NCI-H2171 treated with DMSO at 0.1 percent for 48 hours (cell line): ENCODE results near the gene PPM1D.
"Not testable (repeated sequence)": the region's sequence is repeated elsewhere in the genome, so short reads cannot be mapped to it uniquely, and the experiment has no call there.

Experiments
- DNase-seq: peaks from one replicate; lab custom pipeline; 2025; lab: John Stamatoyannopoulos, UW

PPM1D gene

DNA sequence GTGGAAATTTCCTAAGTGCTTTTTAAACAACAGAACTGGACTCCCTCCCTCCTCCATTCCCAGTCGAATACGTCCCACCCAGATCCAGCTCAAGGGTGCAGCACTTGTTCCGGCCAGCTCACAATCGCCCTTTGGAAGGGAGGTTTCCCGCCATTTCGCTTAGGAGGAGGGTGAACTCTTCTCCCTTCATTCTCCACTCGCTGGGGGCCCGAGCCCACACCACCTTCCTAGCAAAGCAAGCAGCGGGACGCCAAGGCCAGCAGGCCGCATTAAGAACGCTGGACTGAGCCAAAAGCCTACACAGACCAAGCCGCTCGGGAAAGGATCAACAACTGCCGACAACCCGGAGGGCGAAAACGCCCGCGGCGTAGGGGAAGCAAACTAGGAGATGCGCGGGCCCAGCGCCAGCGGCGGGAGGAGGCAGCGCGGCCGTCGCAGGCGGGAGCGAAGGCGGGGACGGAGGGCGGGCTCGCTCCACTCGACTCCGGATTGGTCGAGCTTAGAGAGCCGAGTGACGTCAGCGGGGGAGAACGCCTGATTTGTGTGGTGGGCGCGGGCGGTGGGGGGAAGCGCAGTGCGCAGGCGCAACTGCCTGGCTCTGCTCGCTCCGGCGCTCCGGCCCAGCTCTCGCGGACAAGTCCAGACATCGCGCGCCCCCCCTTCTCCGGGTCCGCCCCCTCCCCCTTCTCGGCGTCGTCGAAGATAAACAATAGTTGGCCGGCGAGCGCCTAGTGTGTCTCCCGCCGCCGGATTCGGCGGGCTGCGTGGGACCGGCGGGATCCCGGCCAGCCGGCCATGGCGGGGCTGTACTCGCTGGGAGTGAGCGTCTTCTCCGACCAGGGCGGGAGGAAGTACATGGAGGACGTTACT, at the start of gene PPM1D:
Gene PPM1D (plus strand): TSS at position 574 of the 870 bp plus-strand sequence. CDS start 222 bp downstream, at position 796.
- DNase-seq: peak; percentile 98

DNA sequence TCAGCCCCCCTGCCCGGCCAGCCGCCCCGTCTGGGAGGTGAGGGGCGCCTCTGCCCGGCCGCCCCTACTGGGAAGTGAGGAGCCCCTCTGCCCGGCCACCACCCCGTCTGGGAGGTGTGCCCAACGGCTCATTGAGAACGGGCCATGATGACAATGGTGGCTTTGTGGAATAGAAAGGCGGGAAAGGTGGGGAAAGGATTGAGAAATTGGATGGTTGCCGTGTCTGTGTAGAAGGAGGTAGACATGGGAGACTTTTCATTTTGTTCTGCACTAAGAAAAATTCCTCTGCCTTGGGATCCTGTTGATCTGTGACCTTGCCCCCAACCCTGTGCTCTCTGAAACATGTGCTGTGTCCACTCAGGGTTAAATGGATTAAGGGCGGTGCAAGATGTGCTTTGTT, 47.7 kb upstream of the PPM1D start:
- DNase-seq: not testable (repeated sequence)

GRCh38 chr17:60554377-60554788, 45.6 kb upstream of the PPM1D start:
- DNase-seq: no peak

- no peak for DNase-seq
Observed at GRCh38 chr17:60555786-60556185, 44.2 kb upstream of the PPM1D start.

- peak; percentile 3 for DNase-seq
Observed at GRCh38 chr17:60557805-60558204, 42.2 kb upstream of the PPM1D start.

- DNase-seq: no peak
Observed at GRCh38 chr17:60559659-60559994, 40.4 kb upstream of the PPM1D start.

- DNase-seq: no peak
Observed at GRCh38 chr17:60559995-60560859, 39.8 kb upstream of the PPM1D start.

DNA sequence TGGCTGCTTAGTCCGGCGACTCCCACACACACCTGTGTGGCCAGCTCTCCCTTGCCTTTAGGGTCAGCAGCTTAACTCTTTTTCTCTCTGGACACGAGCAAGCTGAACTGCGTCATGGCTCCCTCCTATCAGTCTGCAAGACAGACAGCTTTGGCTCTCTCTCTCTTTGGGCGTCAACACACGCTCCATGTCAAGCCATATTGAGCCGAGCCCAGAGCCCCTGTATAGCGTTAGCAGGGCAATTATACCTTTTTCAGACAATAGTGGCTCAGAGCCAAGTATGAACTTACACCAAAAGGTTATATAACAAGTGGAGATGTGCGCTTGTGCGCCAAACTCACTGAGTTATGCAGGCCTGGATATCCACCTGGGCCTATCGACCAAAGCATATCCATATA, 39.1 kb upstream of the PPM1D start:
- no peak for DNase-seq

DNA sequence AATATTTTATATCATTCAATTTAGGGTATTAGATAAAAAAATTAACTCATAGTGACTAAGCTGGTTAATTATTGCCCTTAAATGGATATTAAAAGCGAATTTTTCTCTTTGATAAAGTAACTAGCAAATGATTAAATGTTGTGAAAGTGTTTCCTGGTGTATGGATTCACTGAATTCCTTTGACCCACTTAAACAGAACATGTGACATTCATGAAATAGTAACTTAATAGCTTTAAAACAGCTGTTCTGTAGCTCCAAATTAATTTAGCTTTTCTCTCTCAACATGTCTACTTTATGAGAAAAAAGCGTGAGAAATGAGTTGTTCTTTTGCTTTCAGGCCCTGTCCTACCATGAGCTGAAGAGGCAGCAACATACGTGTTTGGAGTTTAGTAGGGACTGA, 37.6 kb upstream of the PPM1D start:
- no peak for DNase-seq

DNA sequence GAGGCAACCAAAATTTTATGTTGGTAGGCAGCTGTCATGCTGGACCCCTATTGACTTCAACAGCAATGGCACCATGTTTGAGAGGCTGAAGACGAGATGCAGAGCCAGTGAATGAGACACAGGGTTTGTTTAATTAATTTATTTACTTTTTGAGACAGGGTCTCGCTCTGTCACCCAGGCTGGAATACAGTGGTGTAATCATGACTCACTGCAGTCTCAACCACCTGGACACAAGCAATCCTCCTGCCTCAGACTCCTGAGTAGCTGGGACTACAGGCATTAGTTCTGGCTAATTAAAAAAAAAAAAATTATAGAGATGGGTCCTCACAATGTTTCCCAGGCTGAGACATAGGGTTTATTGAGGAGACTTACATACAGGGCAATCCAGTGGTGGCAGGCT, 36.2 kb upstream of the PPM1D start:
- no peak for DNase-seq

GRCh38 chr17:60565233-60565632, 34.8 kb upstream of the PPM1D start:
- no peak for DNase-seq

- DNase-seq: no peak
Observed at GRCh38 chr17:60573236-60574051, 26.5 kb upstream of the PPM1D start.

DNA sequence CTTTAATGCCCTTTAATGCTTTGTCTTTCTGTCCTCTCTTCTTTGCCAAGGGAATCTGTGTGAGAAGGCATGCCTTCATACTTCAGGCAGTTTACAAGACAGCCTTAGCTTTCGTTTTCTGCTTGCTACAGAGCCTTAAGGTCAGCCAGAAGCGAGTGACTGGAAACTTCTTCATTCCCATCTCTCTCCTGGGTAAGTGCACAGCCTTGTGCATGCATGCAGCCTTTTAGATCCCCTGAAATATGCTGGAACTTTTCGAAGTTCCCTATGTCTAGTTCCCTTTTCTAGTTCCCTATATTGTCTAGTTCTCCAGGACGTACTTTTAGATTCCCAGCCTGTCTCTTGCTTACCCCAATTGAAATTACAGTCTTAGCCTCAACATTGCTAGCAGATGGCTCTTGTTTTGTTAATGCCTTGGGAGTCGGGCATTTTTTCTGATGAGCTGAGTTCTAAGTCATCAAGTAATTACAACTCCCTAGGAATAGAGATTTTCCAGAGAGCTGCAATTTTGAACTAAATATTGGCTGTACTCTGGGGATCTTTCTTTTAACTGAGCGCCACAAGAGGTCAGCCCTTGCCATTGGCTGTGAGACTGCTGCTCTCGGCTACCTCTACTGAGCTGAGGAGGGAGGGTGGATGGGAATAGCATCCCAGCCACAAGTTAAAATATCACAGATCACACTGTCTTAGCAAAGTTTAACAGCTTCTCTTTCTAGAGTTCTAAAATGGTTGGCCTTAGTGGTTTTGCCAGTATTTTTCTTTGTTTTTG, 22.7 kb upstream of the PPM1D start:
- DNase-seq: peak; percentile 32

- no peak for DNase-seq
Observed at GRCh38 chr17:60579090-60579489, 20.9 kb upstream of the PPM1D start.

- DNase-seq: no peak
Observed at GRCh38 chr17:60579551-60579950, 20.4 kb upstream of the PPM1D start.

DNA sequence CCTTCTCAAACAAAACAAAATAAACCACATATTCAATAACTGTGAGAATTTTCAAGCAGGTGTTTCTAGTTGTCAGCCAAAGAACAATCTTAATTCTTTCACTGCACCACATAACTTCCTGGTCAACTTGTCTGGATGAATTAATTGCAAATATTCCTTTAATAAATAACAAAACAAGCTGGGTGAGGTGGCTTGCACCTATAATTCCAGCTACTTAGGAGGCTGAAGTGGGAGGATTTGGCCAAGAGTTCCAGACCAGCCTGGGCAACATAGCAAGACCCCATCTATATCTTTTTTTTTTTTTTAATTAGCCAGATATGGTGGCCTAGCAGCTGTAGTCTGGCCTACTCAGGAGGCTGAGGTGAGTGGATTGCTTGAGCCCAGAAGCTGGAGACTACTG, 17.0 kb upstream of the PPM1D start:
- no peak for DNase-seq

DNA sequence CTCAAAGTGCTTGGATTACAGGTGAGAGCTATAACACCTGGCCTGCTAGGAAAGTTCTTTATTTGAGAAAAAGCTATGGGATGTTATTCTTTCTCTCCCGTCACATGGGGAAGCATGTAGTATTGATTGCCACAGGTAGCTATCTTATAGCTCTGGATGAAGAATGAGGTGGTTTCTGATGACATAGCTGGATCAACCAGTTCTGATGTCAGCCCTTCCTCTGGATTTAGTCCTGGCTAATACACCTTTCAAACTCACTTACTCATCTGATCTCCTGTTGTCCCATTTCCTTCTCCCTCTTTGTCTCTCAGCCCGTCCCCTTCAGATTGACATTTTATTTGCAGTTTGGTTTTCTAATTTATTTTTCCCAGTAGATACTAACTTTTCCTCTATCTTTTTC, 14.1 kb upstream of the PPM1D start:
- DNase-seq: no peak

DNA sequence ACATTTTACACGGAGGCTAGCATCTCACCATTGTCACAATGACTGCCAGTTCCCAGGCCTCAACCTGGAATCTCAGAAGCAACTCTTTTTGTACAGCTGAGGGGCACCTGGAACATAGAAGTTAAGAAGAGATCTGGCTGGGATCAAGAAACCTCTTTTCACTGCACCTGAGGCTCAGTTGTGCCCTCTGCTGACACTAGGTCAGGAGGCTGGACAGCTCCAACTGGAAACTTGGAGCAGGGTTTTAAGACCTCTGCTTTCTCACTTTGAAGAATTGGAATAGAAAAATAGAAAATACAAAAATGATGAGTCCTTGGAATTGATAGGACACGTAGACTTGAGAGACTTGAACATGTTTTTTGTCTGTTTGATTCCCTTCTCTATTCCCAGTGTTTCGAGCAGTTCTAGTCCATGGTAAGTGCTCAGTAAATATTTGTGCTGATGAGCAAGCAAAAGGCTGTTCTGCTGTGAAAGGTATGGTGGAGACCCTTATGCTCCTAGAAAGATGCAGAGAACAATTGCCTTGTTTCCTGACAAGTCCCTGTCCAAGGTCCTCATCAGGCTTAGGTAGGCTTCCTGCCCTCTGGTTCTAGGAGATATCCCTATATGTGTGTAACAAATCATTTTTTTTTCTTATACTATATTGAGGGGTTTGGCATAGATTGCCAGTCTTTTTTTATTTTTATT, 13.6 kb upstream of the PPM1D start:
- DNase-seq: no peak

- DNase-seq: no peak
Observed at GRCh38 chr17:60590070-60590469, 9.9 kb upstream of the PPM1D start.

GRCh38 chr17:60592750-60593149, 7.2 kb upstream of the PPM1D start:
- no peak for DNase-seq
